Hematopoietic multipotent progenitor cell treated with erythropoietin and hydrocortisone succinate and interleukin-3 and kit ligand, for 6 days (in vitro differentiated cells): ENCODE data around the gene CNTNAP2.
"Not testable (repeated sequence)": the region's sequence is repeated elsewhere in the genome, so short reads cannot be mapped to it uniquely, and the experiment has no call there.

Source experiments
- DNase-seq: peaks from one replicate; pipeline ENCODE4 v3.0.0-alpha.2; 2015

CNTNAP2 gene

GRCh38 chr7:147999962-148000361, 1883.4 kb downstream of the CNTNAP2 start:
- DNase-seq: no peak

DNA sequence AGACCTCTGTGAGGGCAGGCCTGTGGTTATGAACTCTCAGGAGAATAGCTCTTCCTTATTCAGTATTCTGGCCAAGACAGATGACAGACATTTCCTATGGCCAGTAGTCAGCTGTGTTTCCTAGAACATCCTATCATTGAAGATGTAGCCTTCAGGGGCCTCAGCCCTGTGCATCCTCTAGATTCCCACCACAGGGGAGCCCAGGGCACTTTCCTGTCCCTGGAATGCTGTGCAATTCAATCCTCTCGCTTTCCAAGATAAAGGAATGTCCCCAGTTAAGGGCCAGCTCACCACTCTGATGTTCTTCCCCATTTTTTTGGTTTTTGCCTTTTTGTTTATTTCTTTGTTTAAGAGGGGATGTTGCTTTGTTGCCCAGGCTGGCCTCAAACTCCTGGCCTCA, 1895.2 kb downstream of the CNTNAP2 start:
- DNase-seq: no peak

- no peak for DNase-seq
Observed at GRCh38 chr7:148014001-148014400, 1897.4 kb downstream of the CNTNAP2 start.

GRCh38 chr7:148014541-148014940, 1897.9 kb downstream of the CNTNAP2 start:
- no peak for DNase-seq

- no peak for DNase-seq
Observed at GRCh38 chr7:148017126-148017525, 1900.5 kb downstream of the CNTNAP2 start.

- DNase-seq: no peak
Observed at GRCh38 chr7:148020679-148021078, 1904.1 kb downstream of the CNTNAP2 start.

DNA sequence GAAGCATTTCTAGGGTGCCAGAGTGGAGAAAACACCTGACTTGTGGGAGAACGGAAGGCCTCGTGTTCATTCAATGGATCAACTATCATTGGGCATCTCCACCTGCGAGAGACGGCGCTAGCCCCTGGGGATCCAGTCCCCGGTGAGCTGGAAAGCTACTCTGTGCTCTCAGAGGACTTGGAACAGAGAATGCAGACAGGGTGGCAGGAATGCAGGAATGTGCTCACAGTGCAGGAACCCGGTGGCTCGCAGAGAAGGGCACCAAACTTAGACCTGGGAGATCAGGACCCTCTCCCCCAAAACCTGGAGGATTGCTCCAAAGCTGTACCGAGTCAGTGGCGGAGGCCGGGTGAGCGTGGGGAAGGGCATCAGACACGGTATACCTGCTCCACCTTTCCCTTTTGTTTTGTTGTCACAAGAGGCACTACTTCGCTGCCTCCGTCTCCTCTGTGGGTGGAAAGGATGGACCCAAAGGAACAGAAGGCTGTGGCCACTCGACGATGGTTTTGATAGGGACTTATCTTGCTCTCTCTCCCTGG, 1905.0 kb downstream of the CNTNAP2 start:
- DNase-seq: no peak

DNA sequence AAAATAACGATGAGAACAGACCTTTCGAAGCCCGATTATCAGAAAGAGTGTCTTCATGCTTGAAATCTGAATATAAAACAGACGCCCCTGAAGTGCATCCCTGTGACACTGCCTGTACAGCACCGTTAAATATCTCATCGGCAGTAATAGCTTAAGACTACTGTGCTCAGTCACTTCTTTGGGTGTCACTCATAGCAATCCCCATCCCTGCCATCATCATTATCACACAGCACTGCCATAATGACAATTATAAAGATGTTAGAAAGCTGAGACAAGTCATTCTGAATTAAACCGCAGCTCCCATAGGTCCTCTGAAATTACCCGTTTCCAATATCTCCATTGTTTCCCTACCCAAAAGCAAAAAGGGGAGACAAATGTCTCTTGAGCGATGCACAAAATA, 1906.2 kb downstream of the CNTNAP2 start:
- no peak for DNase-seq

DNA sequence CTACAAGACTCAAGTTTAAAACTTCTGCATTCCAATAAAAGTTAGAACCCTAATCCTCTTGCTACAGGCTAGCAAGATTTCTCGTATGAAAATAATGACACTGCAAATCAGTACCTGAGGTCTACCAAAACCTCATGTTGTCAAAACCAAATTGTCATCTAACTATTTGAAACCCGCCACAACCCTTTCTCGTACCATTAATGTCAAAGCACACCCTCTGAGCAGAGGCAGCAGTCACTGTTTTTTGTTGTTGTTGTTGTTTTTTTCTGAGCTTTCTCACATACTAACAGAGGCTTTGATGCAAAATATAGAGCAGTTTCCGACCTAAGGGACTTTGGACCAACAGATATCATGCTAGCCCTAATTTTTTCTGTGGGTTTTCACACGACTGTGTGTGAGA, 1910.1 kb downstream of the CNTNAP2 start:
- no peak for DNase-seq

- DNase-seq: no peak
Observed at GRCh38 chr7:148028165-148028564, 1911.6 kb downstream of the CNTNAP2 start.

GRCh38 chr7:148031019-148031418, 1914.4 kb downstream of the CNTNAP2 start:
- DNase-seq: no peak

GRCh38 chr7:148031811-148032210, 1915.2 kb downstream of the CNTNAP2 start:
- no peak for DNase-seq

DNA sequence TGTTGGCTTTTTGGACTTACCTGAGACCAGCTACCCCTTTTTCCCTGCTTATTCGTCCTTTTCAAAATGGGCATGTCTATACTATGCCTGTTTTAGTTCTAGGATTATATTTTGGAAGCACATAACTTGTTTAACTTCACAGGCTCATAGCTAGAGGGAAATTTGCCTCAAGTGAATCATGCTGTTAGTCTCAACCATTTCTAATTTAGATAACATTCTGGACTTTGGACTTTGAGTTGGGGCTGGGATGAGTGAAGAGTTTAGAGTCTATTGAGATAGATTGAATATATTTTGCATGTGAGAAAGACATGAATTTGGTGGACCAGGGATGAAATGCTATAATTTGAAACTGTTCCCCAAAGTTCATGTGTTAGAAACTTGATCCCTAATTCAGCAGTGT, 1919.3 kb downstream of the CNTNAP2 start:
- no peak for DNase-seq

- peak; percentile 47 for DNase-seq
Observed at GRCh38 chr7:148037044-148037443, 1920.4 kb downstream of the CNTNAP2 start.

DNA sequence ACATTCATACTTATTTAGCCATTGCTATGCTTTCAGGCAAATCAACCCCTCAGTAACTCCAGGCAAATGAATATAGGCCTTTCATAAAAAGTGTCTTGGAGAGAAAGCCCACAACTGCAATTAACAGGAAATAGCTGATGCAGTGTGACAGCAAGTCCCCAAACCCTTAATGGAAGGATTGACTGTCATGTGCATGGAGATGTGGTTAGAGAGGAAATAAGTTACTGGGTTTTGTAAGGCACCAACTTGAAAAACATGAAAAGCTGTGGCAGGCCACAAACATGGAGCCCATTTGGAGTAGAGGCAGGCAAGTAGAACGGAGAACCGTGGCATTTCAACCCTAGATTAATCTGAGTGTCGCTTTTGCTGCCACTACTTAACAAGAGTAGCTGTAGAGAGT, 1924.6 kb downstream of the CNTNAP2 start:
- peak; percentile 1 for DNase-seq

DNA sequence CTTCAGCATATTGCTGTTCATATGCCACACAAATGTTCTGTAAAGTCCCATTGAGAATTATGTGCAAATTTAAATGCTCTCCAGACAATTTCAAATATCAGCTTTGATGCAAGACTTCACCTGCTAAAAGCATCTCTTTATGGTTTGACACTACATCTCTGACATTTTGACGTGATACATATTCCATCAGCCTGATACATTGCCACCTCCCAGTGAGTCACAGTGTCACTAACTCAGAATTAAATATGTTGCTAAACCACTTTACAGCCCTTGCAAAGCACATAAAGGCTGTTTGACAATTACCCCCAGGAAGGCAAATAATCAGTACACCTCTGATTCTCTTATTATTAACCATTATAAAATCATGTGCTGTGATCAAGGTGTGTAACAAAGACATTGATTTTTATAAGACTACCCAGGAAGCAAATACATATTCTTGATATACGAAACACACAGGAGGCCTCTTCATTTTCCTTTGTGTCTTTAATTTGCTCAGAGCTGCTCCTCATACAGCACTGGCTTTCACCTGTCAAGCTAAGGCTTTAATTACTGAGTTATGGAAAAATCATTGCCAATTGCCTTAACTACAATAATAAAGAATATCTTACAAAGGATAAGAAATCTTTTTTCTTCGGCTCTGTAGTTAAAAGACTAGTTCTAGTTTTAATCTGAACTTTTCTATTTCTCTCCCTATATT, 1926.5 kb downstream of the CNTNAP2 start:
- no peak for DNase-seq

DNA sequence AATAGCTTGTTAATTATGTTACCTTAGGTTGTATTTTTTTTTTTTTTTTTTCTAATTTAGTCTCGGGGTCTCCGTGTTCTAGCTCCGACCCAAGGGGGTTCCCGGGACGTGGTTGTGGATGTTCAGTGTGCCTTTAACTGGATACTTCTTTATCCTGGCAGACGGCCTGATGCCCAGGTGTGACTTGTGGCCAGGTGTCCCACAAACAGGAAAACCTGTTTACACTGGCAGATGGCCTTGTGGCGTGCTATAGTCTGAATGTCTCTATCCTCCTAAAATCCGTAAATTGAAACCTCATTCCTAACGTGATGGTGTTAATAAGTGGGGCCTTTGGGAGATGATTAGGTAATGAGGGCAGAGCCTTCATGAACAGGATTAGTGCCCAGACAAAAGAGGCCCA, 1927.6 kb downstream of the CNTNAP2 start:
- DNase-seq: no peak

GRCh38 chr7:148045521-148045920, 1928.9 kb downstream of the CNTNAP2 start:
- no peak for DNase-seq

- no peak for DNase-seq
Observed at GRCh38 chr7:148049068-148049467, 1932.5 kb downstream of the CNTNAP2 start.

DNA sequence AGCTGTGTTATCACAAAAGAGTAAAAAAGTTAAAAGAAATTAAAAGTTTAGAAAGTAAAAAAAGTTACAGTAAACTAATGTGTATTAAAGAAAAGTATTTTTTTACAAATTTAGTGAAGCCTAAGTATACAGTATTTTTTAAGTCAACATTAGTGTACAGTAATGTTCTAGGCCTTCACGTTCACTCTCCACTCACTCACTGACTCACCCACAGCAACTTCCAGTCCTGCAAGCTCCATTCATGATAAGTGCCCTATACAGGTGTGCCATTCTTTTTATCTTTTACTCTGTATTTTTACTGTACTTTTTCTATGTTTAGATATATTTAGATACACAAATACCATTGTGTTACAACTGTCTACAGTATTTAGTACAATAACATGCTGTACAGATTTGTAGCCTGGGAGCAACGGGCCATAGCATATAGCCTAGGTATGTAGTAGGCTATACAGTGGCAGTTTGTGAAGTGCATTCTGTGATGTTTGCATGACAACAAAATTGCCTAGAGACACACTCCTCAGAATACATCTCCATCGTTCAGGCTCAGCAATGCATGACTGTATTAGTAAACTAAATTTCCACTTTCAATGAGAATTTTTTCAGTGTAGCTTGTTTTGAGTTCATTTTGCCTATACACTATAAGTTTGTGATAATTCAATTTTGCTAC, 1934.0 kb downstream of the CNTNAP2 start:
- DNase-seq: no peak

- DNase-seq: no peak
Observed at GRCh38 chr7:148056406-148056805, 1939.8 kb downstream of the CNTNAP2 start.

DNA sequence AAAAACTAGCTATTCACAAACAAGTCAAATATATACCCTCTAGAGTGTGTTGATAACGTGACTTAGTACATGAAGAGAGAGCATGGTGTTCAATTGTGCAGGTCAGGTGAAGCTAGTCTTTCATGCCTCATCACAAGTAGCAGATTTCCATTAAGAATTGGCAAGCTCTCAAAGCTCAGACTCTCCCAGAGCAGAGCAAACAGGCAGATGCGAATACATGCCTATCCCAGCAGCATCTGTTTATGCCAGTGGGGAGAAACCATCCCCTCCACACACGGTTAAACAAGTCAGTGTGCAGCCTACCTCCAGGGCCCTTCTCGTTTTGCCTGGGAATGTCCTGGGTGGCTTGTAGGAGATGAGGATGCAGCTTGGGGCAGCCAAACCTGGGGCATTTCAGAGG, 1941.5 kb downstream of the CNTNAP2 start:
- no peak for DNase-seq

GRCh38 chr7:148058753-148059152, 1942.2 kb downstream of the CNTNAP2 start:
- DNase-seq: no peak

- no peak for DNase-seq
Observed at GRCh38 chr7:148060724-148061123, 1944.1 kb downstream of the CNTNAP2 start.

GRCh38 chr7:148078111-148078510, 1961.5 kb downstream of the CNTNAP2 start:
- not testable (repeated sequence) for DNase-seq
